Urothelium cell line (cell line): ENCODE measurements around the gene PPFIA3.

Source experiments
- DNase-seq: peaks from one replicate; pipeline ENCODE4 v3.0.0; 2011; ENCODE audit warnings: low spot score, mixed read lengths
- FAIRE-seq: peaks from 2 replicates; lab custom pipeline; 2011; peaks lifted over from hg19 to GRCh38; lab: Jason Lieb, UNC

PPFIA3 gene

DNA sequence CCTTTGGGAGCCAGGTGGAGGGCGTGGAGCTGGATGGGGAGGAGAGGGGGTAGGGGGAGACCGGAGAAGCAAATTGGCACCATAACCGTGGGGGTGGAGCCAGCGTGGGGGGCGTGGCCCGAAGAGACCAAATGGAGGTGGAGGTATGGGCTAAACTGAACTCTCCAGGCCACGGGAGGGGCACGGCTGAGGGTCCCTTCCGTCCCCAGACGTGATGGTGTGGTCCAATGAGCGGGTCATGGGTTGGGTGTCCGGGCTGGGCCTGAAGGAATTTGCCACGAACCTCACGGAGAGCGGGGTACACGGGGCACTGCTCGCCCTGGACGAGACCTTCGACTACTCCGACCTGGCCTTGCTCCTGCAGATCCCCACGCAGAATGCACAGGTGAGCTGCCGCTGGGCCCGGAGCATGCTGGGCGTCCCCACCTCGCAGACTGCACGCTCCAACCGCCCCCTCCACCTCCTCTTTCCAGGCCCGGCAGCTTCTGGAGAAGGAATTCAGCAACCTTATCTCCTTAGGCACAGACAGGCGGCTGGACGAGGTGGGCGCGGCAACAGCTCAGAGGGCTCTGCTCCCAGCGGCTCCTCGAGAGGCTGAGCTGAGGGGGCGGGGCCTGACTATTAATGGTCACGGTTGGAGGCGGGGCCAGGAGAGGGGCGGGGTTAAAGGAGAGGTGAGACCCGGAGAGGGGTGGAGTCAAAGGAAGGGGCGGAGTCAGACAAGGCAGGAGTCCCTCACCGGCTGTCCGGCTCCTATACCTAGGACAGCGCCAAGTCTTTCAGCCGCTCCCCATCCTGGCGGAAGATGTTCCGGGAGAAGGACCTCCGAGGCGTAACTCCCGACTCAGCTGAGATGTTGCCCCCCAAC is 29.7 kb downstream of the PPFIA3 start:
- DNase-seq (peak; percentile 97), FAIRE-seq (no peak)

GRCh38 chr19:49149652-49150105 is 30.3 kb downstream of the PPFIA3 start:
- FAIRE-seq = peak; percentile 32
- peak; percentile 65 for DNase-seq

DNA sequence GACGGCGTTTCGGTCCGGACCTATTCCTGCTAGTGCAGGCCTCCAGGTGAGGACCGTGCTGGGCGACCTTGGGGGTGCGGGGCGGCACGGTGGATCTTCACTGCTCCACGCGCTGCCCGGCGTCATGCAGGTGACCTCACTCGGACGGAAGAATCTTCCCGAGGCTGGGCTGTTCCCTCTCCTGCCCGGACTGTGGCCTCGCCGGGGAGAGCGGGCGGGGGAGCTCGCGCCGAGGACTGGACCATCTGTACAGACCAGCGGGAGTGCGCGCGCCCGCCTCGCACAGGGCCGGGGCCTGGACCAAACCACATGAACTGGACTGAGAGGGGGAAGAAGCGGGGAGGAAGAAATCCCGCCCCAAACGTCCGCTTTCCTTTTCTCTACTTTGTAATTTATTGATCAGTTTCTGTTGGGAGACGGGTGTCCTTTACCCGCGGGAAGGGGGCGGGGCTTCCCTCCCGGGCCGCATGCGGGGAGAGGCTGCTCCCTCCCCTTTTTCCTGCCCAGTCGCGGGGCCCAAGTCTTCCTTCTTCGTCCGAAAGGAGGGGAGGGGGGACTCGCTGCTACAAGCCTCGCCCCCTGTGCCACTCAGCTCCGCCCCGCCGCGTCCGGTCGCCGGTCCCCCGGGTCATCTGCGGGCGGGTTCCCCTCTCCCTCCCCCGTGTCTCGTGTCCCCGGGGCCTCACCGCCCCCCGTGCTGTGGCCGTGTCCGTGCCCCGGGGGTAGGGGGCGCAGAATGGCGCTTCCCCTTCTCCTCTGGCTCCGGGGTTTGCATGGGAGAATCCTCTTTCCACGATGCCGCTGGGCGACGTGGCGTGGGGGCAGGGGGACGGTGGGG is 31.0 kb downstream of the PPFIA3 start:
- FAIRE-seq = no peak
- DNase-seq = peak; percentile 90

DNA sequence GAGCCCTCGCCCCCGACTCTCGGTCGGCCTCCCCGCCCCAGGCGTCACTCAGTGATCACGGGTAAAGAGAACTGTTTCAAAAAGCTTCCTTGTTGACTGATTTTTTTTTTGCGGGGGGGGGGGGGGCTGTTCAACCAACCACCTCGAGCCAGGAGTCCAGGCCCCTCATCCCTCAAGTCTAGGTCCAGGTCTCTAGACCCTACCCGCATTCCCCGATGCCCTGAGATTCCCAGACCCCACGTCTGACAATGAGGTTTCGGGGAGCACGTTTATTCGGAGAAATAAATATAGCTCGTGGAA is 31.6 kb downstream of the PPFIA3 start:
- DNase-seq = no peak
- no peak for FAIRE-seq

GRCh38 chr19:49151267-49152118 is 32.1 kb downstream of the PPFIA3 start:
- DNase-seq = peak; percentile 53
- FAIRE-seq = no peak

DNA sequence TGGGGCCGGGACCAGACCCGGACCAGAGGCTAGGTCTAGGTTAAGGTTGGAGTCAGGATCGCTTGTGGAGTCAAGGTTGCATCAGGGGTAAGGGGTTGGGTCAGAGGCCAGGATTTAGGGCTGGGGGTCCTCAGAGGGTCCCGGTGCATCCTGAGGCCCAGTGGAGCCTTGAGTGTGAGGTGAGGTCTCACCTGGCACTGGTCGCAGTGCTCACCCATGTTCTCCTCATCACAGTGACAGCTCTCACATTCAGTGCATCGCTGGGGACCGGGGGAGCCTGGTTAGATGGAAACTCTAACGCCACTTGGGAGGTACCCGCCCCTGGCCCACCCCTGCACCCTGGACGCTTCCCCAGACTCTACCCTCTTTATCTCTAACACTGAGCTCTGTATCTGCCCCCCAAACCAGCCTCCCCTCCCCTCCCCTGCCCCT is 32.8 kb downstream of the PPFIA3 start:
- FAIRE-seq = no peak
- DNase-seq = no peak

GRCh38 chr19:49153167-49153809 is 33.9 kb downstream of the PPFIA3 start:
- FAIRE-seq = no peak
- no peak for DNase-seq

DNA sequence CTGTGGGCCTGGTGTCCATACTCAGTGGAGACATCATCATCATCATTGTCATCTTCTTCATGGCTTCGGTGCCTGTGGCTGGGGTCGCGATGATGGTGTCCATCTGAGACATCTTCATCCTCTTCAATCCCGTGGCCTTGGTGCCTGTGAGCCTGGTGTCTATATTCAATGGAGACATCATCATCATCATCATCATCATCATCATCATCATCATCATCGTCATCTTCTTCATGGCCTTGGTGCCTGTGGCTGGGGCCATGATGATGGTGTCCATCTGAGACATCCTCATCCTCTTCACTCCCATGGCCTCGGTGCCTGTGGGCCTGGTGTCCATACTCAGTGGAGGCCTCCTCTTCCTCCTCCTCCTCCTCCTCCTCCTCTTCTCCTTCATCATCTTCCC is 34.9 kb downstream of the PPFIA3 start:
- FAIRE-seq (peak; percentile 66), DNase-seq (no peak)

DNA sequence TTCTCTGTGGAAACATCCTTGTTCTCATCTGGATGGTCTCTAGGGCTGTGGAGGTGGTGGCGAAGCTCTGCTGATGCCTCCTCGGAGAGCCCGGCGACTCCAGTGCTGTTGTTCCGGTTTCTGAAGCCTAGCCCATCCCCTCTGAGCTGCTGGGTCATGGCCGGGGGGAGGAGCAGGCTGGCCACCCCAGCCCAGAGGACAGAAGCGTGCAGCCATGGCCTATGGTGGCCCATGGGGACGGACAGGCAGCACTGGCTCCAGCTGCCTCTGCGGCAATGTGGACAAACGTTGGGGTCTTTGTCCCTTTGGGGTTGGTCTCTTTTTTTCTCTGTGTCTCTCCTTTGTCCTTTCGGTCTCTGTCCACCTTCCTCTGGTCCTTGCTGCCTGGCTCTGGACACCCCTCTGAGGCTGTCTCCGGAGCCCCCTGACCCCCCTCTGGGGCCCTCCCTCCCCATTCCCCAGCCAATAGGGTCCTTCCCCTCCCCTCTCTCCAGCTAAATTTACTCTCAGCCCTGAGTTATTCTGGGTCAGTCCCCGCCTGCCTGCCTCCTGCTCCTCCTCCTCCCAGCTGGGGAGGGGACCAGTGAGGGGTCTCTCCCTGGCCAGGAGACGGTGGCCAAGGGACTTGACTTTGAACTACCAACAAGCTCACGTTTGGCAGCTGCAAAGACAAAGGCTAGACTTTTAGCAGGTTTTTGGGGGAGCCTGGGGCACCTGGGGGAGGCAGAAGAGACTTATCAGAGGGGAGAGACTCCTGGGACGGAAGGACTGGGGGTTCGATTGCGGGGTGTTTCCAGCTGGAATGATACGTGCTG is 35.9 kb downstream of the PPFIA3 start, which contains the start of gene HRC:
HRC (minus strand) TSS at position 392 of the 815 bp plus-strand sequence; CDS start at position 233, 159 bp downstream.
- FAIRE-seq = no peak
- DNase-seq = no peak

DNA sequence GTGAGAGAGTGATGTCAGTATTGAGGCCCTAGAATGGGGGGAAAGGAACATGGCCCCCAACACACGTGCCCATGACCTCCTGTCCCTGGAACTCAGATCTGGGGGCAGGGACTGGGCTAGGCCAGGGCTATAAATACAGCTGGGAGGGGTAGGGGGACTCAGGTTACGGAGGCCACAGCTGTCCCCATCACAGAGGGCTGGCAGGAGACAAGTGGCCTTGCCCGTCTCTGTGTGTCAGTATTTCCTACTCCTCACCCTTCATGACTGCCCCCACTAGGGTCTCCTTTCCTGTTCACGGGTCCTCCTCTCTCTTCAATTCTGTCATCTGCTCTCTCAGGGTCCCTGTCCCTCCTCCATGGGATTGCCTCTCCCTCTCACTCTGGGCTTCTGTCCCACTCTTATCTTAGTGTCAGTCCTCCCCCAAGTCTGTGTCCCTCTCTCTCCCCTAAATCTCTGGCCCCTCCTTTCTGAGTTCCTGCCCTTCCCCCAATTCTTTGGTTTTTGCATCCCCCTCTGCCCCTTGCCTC is 36.5 kb downstream of the PPFIA3 start:
- FAIRE-seq (no peak), DNase-seq (no peak)

GRCh38 chr19:49157445-49158224 is 38.3 kb downstream of the PPFIA3 start, which contains the start of gene TRPM4:
TRPM4 (plus strand) TSS chr19:49157792; CDS start chr19:49157867, 75 bp downstream.
- no peak for FAIRE-seq

GRCh38 chr19:49160450-49161189 is 41.3 kb downstream of the PPFIA3 start:
- no peak for FAIRE-seq
- DNase-seq = no peak

More at GRCh38 chr19:49157445-49158224, 38.3 kb downstream of the PPFIA3 start, which contains the start of gene TRPM4:
- DNase-seq = peak; percentile 93

GRCh38 chr19:49161987-49162386 is 42.6 kb downstream of the PPFIA3 start:
- DNase-seq (no peak), FAIRE-seq (no peak)

DNA sequence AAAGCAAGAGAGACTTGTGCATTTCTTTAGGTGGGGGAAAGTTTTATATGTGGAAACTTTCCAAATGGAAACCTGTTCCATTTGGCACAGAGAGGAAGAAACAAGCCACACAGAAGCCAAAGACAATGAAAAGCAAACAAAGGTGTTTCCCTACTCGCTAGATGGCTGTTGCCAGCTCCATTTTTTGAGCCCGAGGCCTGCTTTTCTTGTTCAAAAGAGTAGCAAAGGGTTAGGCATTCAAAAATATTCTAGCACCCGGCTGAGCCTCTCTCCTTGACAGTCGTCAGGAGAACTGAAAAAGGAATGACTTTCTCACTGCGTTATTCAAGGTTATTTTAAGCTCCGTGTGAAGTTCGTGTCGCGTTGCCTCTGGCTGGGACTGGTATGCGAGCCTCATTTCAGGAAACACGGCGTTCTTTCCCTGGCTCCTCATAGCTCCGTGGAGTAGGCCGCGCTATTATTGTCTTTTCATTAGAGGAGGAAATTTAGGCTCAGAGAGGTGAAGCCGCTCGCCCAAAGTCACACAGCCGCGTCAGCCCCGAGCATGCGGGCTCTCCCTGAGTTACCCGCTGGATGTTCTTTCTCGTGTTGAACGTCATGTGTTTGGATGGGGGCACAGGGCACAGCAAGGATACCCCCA is 45.9 kb downstream of the PPFIA3 start:
- no peak for FAIRE-seq

DNA sequence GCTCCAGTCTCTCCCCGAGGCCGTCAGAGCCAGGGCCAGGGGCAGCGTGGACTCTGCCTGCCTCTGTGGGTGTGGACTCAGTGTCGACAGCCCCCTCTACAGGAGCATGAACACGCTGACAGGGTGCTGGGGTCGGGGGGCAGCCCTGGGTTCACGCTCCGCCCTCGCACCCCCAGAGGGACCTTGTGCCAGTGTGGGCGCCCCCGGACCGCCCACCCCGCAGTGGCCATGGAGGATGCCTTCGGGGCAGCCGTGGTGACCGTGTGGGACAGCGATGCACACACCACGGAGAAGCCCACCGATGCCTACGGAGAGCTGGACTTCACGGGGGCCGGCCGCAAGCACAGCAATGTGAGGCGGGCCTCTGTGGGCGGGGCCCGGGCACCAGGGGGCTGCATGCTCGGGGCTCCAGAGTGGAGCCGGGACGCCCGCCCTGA is 46.5 kb downstream of the PPFIA3 start:
- FAIRE-seq = no peak
- no peak for DNase-seq

More for the DNA sequence above, 45.9 kb downstream of the PPFIA3 start:
- DNase-seq = no peak

DNA sequence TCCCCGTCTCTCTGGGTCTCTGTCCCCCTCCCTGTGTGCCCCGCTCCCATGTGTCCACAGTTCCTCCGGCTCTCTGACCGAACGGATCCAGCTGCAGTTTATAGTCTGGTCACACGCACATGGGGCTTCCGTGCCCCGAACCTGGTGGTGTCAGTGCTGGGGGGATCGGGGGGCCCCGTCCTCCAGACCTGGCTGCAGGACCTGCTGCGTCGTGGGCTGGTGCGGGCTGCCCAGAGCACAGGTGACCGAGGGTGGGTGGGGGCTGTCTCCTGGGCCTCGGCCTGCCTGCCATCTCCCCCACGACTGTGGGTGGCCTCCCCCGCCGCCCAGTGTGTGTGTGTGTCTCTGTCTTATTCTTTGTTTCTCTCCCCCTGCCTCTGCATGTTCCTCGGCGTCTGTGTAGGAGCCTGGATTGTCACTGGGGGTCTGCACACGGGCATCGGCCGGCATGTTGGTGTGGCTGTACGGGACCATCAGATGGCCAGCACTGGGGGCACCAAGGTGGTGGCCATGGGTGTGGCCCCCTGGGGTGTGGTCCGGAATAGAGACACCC is 48.6 kb downstream of the PPFIA3 start:
- no peak for DNase-seq

DNA sequence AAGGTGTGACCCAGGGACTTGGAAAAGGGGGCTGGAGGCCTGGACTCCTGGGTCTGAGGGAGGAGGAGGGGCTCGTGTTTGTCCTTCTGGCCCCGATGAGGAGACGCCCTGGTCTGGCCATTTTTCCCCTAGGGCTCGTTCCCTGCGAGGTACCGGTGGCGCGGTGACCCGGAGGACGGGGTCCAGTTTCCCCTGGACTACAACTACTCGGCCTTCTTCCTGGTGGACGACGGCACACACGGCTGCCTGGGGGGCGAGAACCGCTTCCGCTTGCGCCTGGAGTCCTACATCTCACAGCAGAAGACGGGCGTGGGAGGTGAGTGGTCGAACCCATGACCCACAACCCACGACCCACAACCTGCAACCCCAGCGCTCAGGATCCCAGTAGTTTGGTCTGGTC is 49.1 kb downstream of the PPFIA3 start:
- DNase-seq (no peak), FAIRE-seq (no peak)

More for the DNA sequence above, 48.6 kb downstream of the PPFIA3 start:
- no peak for FAIRE-seq
